B cell (primary cell): ENCODE results near the gene GPR61. TPM values are rescaled to one million over a fixed set of nuclear protein-coding genes. Genes with fewer than 3 reads are reported as not detected.

Source experiments
- ATAC-seq: fragments of 200-7000 bp; cut with Tn5 transposase; one replicate; pipeline ENCODE4 v1.10.0; 2021; ENCODE audit warnings: low read depth, mild to moderate bottlenecking, moderate number of reproducible peaks, moderate library complexity
- CTCF ChIA-PET: fragments of 350-600 bp; sonication (Branson Sonifier 250); formaldehyde crosslinking; loops from one replicate; lab custom pipeline; 2021; ENCODE audit warnings: antibody characterized with exemption, inconsistent platforms; lab: Charles Lee
- POLR2A ChIA-PET: fragments of 350-600 bp; sonication (Branson Sonifier 250); formaldehyde crosslinking; loops from one replicate; lab custom pipeline; 2021; ENCODE audit warnings: antibody characterized with exemption; lab: Charles Lee
- DNase-seq: peaks from one replicate; pipeline ENCODE4 v3.0.0; 2013
- H2AFZ ChIP-seq: 2 replicates; pipeline ENCODE4 v1.6.1; 2012; ENCODE audit warnings: mild to moderate bottlenecking, low read depth, low read length; ENCODE audit not compliant: insufficient read depth, poor library complexity, severe bottlenecking
- H3K27ac ChIP-seq, 2 donors: 1 replicate in 1 of 2; 2 replicates in 1 of 2; pipeline ENCODE4 v1.5.1; 2012 to 2013; ENCODE audit warnings: low read length in 2 of 2, mild to moderate bottlenecking in 2 of 2, moderate library complexity in 1 of 2
- H3K27me3 ChIP-seq, 4 experiments: fragments of 200-600 bp in 1 of 4; sonication (generic) in 1 of 4; replicated peaks in 1 of 4; 1 replicate in 2 of 4; 2 replicates in 2 of 4; pipeline versions ENCODE4 v1.6.1 to v1.7.0; 2013 to 2016; ENCODE audit warnings: low read length in 3 of 4, mild to moderate bottlenecking in 2 of 4, mixed read lengths in 1 of 4, moderate library complexity in 1 of 4; ENCODE audit not compliant: insufficient read depth in 4 of 4, control insufficient read depth in 3 of 4; ENCODE audit errors: control extremely low read depth in 1 of 4
- H3K36me3 ChIP-seq, 2 experiments: replicated peaks in 1 of 2; 1 replicate in 1 of 2; 2 replicates in 1 of 2; pipeline versions ENCODE4 v1.6.1 to v1.7.1; 2013; ENCODE audit warnings: low read length in 1 of 2; ENCODE audit not compliant: insufficient read depth in 2 of 2, control insufficient read depth in 1 of 2; ENCODE audit errors: control extremely low read depth in 1 of 2, extremely low read depth in 1 of 2
- H3K4me1 ChIP-seq, 2 donors: fragments of 200-600 bp in 1 of 2; sonication (generic) in 1 of 2; 1 replicate in 1 of 2; 2 replicates in 1 of 2; pipeline versions ENCODE4 v1.5.1 to v1.6.1; 2013 to 2017; ENCODE audit warnings: low read length in 2 of 2; ENCODE audit not compliant: control insufficient read depth in 2 of 2, insufficient read depth in 2 of 2
- H3K4me2 ChIP-seq: replicated peaks from 2 replicates; pipeline ENCODE3; 2012; ENCODE audit warnings: mild to moderate bottlenecking, low read depth, low read length; ENCODE audit not compliant: poor library complexity, severe bottlenecking
- H3K4me3 ChIP-seq, 5 experiments: fragments of 200-600 bp in 1 of 5; sonication (generic) in 1 of 5; 1 replicate in 3 of 5; 2 replicates in 2 of 5; pipeline versions ENCODE4 v1.5.1 to v1.7.0; 2011 to 2016; ENCODE audit warnings: low read length in 4 of 5, mild to moderate bottlenecking in 4 of 5, low read depth in 2 of 5, control low read depth in 1 of 5, moderate library complexity in 1 of 5; ENCODE audit not compliant: insufficient read depth in 1 of 5; ENCODE audit errors: control extremely low read depth in 1 of 5, extremely low read depth in 1 of 5
- H3K79me2 ChIP-seq: fragments of 200-600 bp; sonication (generic); one replicate; pipeline ENCODE4 v1.6.0; 2016; ENCODE audit warnings: low read length; ENCODE audit not compliant: control insufficient read depth, insufficient read depth
- H3K9ac ChIP-seq: fragments of 200-600 bp; sonication (generic); 2 replicates; pipeline ENCODE4 v1.6.1; 2017; ENCODE audit warnings: mild to moderate bottlenecking, low read length, moderate library complexity
- H3K9me3 ChIP-seq, 3 donors: one replicate each; pipeline versions ENCODE4 v1.6.1 to v1.7.1; 2013; ENCODE audit warnings: low read length in 2 of 3; ENCODE audit not compliant: control insufficient read depth in 2 of 3, insufficient read depth in 1 of 3; ENCODE audit errors: control extremely low read depth in 1 of 3
- H4K20me1 ChIP-seq: 2 replicates; pipeline ENCODE4 v1.6.0; 2012; ENCODE audit warnings: mild to moderate bottlenecking, low read length; ENCODE audit not compliant: insufficient read depth, control insufficient read depth, poor library complexity, severe bottlenecking
- H3K27ac Mint-ChIP-seq: one replicate; pipeline ENCODE4 v1.8.0; 2021; ENCODE audit warnings: mixed read lengths
- H3K27me3 Mint-ChIP-seq: one replicate; pipeline ENCODE4 v1.8.0; 2021; ENCODE audit warnings: mixed read lengths
- H3K4me1 Mint-ChIP-seq: one replicate; pipeline ENCODE4 v1.8.0; 2021; ENCODE audit warnings: mixed read lengths
- H3K4me3 Mint-ChIP-seq: one replicate; pipeline ENCODE4 v1.8.0; 2021; ENCODE audit warnings: mixed read lengths
- H3K9me3 Mint-ChIP-seq: one replicate; pipeline ENCODE4 v1.8.0; 2022; ENCODE audit warnings: mixed read lengths; ENCODE audit not compliant: insufficient read depth
- CTCF ChIP-seq: fragments of 200-600 bp; IDR thresholded peaks from one replicate; pipeline ENCODE4 v1.8.0; 2022; ENCODE audit warnings: antibody characterized with exemption, mild to moderate bottlenecking
- EZH2 ChIP-seq: IDR thresholded peaks from 2 replicates; pipeline ENCODE4 v1.6.1; 2012; ENCODE audit warnings: borderline replicate concordance, low read depth, mild to moderate bottlenecking, moderate library complexity, low read length; ENCODE audit not compliant: insufficient read depth, poor library complexity, severe bottlenecking
- WGBS: methylation state at CpG from one replicate; pipeline ENCODE4 v1.1.5; 2013; ENCODE audit warnings: missing lambda C conversion rate; ENCODE audit not compliant: insufficient coverage; 5-methylcytosine and 5-hydroxymethylcytosine counted together
- intact Hi-C: fragments of 100-400 bp; cut with micrococcal nuclease; formaldehyde crosslinking; loops from one replicate; pipeline ENCODE4 v1.10.0; 2022
- polyA plus RNA-seq: library from polyadenylated mRNA; depleted of rRNA; stranded (reverse); fragments of >200 nt; gene quantifications from 2 replicates; pipeline ENCODE4 v1.2.3, GENCODE V29; 2012
- total RNA-seq, 2 donors: library from RNA; stranded (reverse); fragments of 120-200 nt in 1 of 2; gene quantifications; 1 replicate in 1 of 2; 2 replicates in 1 of 2; pipeline versions ENCODE4 v1.2.3 to v1.2.4, GENCODE V29; 2013 to 2022

The GPR61 gene
- total and polyA plus RNA-seq, 2 donors (not counting 1 experiment from before 2014, with no cell fraction given): not detected

DNA sequence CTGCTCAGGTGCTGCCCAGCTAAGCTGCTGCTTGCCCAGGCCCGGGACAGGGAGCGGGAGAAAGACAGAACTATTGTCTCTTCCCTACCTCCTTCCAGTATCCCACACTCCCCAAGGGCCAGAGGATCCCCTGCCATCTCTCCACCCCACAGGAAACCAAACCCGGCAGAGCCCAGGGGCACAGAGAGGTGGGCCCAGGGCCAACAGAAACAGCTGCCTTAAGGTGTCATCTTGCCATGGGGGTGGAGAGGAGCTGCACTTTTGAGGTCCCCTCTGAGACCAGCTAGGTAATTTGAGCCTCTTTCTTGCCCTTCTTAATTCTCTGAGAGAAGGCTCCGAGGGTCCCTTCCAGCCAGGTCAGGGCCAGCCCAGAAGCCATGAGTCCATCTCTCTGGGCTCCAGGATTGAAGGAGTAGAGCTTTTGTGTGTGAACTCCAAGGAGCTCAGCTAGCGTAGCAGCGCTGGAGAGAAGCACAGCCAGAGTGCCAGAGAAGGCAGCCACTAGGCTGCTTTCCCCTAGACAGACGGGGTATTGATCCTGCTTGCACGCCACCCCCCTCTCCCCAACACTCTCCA is 9.7 kb upstream of the GPR61 start:
- H4K20me1 ChIP-seq: no peaks in the 10 kb centered on the region
- Mint-ChIP-seq H3K9me3 (no peaks in the 10 kb centered on the region), H3K4me1 (peaks cover 11% of the 10 kb centered on the region), H3K27ac (no peak overlapping the region), H3K27me3 (peaks cover 4% of the 10 kb centered on the region), H3K4me3 (no peak overlapping the region)
- H2AFZ ChIP-seq: no peak overlapping the region
- no peaks in the 10 kb centered on the region for H3K9me3 ChIP-seq
- 91% methylated on average over 6 of the region's 8 CpGs for WGBS
- DNase-seq (no peak), ATAC-seq (no peak)
- no peaks in the 10 kb centered on the region for H3K79me2 ChIP-seq
- H3K27me3 ChIP-seq: no peaks in the 10 kb centered on the region
- no peaks in the 10 kb centered on the region for H3K36me3 ChIP-seq
- H3K9ac ChIP-seq: no peak overlapping the region
- H3K4me2 ChIP-seq: no peak overlapping the region
- H3K4me3 ChIP-seq: no peak overlapping the region
- POLR2A ChIA-PET: interaction anchor here (0.6 to 1.0 kb wide), 2 partner anchors 46 to 100 kb away, joined by 4 to 7 read pairs; partner anchors contain the start of gene ATXN7L2
- peaks cover 4 to 11% of the 10 kb centered on the region in 2 donors for H3K4me1 ChIP-seq
- TF ChIP-seq CTCF (no peak), EZH2 (no peak)
- no peak overlapping the region for H3K27ac ChIP-seq
- intact Hi-C loops: no loop called here
- CTCF ChIA-PET: interaction anchor here (0.9 to 21.6 kb wide), 5 partner anchors 9 to 262 kb away, joined by 3 to 926 read pairs (median 49); partner anchors contain the start of genes AMIGO1, ATXN7L2, CYB561D1 and SORT1

GRCh38 chr1:109530457-109531087 is 9.1 kb upstream of the GPR61 start:
- Histone ChIP-seq H3K9me3 (no peaks in the 10 kb centered on the region), H3K4me1 (peaks cover 4 to 11% of the 10 kb centered on the region in 2 donors), H3K4me2 (no peak overlapping the region), H3K36me3 (no peaks in the 10 kb centered on the region), H3K27me3 (no peaks in the 10 kb centered on the region), H3K4me3 (no peak overlapping the region), H4K20me1 (no peaks in the 10 kb centered on the region), H2AFZ (no peak overlapping the region), H3K9ac (no peak overlapping the region), H3K27ac (no peak overlapping the region), H3K79me2 (no peaks in the 10 kb centered on the region)
- 94% methylated on average over 12 of the region's 13 CpGs for WGBS
- Mint-ChIP-seq H3K27me3 (peaks cover 4% of the 10 kb centered on the region), H3K4me3 (no peak overlapping the region), H3K9me3 (no peaks in the 10 kb centered on the region), H3K4me1 (peaks cover 11% of the 10 kb centered on the region), H3K27ac (no peak overlapping the region)
- DNase-seq: no peak
- intact Hi-C loops: no loop called here
- CTCF ChIA-PET: interaction anchor here (0.9 to 21.6 kb wide), 5 partner anchors 8 to 262 kb away, joined by 3 to 926 read pairs (median 49); partner anchors contain the start of genes AMIGO1, ATXN7L2, CYB561D1 and SORT1
- no peak for TF ChIP-seq CTCF
- TF ChIP-seq EZH2: no peak
- ATAC-seq: no peak
- POLR2A ChIA-PET: interaction anchor here (1.0 kb wide), 1 partner anchor 47 kb away, joined by 4 read pairs; the partner anchor contains the start of gene ATXN7L2
